NCI-H128 (cell line): ENCODE results near the gene ABCA13.

ENCODE experiments used
- DNase-seq: peaks from one replicate; lab custom pipeline; 2025; ENCODE audit not compliant: unreplicated experiment; lab: John Stamatoyannopoulos, UW

The ABCA13 gene

GRCh38 chr7:48242846-48243245 is 71.6 kb downstream of the ABCA13 start:
- DNase-seq = no peak

GRCh38 chr7:48244864-48245271 is 73.6 kb downstream of the ABCA13 start:
- DNase-seq = no peak

- no peak for DNase-seq
Observed at GRCh38 chr7:48245751-48246472, 74.7 kb downstream of the ABCA13 start.

- no peak for DNase-seq
Observed at GRCh38 chr7:48249166-48249565, 77.9 kb downstream of the ABCA13 start.

GRCh38 chr7:48250441-48250951 is 79.2 kb downstream of the ABCA13 start:
- DNase-seq = no peak

- no peak for DNase-seq
Observed at GRCh38 chr7:48251766-48252165, 80.5 kb downstream of the ABCA13 start.

GRCh38 chr7:48252995-48253394 is 81.7 kb downstream of the ABCA13 start:
- no peak for DNase-seq

GRCh38 chr7:48255046-48255445 is 83.8 kb downstream of the ABCA13 start:
- no peak for DNase-seq

GRCh38 chr7:48259463-48260280 is 88.4 kb downstream of the ABCA13 start:
- no peak for DNase-seq

- DNase-seq = no peak
Observed at GRCh38 chr7:48261696-48262095, 90.4 kb downstream of the ABCA13 start.

- no peak for DNase-seq
Observed at GRCh38 chr7:48262606-48263310, 91.5 kb downstream of the ABCA13 start.

- no peak for DNase-seq
Observed at GRCh38 chr7:48263311-48263650, 92.0 kb downstream of the ABCA13 start.

- DNase-seq = no peak
Observed at GRCh38 chr7:48269066-48269465, 97.8 kb downstream of the ABCA13 start.

- no peak for DNase-seq
Observed at GRCh38 chr7:48274662-48275061, 103.4 kb downstream of the ABCA13 start.

GRCh38 chr7:48279420-48279819 is 108.2 kb downstream of the ABCA13 start:
- DNase-seq = no peak

- DNase-seq = no peak
Observed at GRCh38 chr7:48280100-48280499, 108.8 kb downstream of the ABCA13 start.

- DNase-seq = no peak
Observed at GRCh38 chr7:48285373-48285772, 114.1 kb downstream of the ABCA13 start.

GRCh38 chr7:48286836-48287235 is 115.6 kb downstream of the ABCA13 start:
- no peak for DNase-seq

- DNase-seq = no peak
Observed at GRCh38 chr7:48289656-48290055, 118.4 kb downstream of the ABCA13 start.

- no peak for DNase-seq
Observed at GRCh38 chr7:48292949-48293348, 121.7 kb downstream of the ABCA13 start.

- DNase-seq = no peak
Observed at GRCh38 chr7:48295296-48295971, 124.2 kb downstream of the ABCA13 start.
